ENCODE measurements around the gene MYL10.

Gene MYL10

DNA sequence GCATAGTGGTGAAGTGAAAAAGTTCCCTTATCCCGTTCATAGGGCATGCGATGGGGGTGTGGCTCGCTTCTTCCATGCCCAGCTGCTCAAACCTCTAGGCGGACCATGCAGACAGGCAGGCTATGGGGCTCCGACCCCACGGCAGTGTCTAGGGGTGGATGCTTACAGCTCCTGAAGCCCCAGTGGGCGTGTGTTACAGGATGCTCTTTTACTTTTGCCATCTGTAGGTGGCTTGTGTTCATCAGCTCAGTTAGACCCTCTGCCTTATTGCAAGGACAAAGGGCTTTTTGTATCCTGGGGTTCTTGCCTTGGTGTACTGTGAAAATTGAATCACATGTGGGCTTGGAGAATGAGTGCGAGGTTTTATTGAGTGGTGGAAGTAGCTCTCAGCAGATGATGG lies at the start of gene MYL10:
TSS of gene MYL10 (minus strand) at position 126 of the 400 bp plus-strand sequence. CDS start 178 bp downstream, outside the sequence.
- Histone ChIP-seq H3K4me3 (ENCODE audit: low read length) (no peak within 1 kb of the TSS), H3K36me3 (ENCODE audit: control insufficient read depth, insufficient read depth, low read length) (no peaks in the 10 kb centered on the region), H3K27me3 (ENCODE audit: control insufficient read depth, insufficient read depth, low read length) (peaks cover 14% of the 10 kb centered on the region), H3K9ac (ENCODE audit: low read length) (no peak within 1 kb of the TSS), H3K4me1 (ENCODE audit: control insufficient read depth, insufficient read depth, low read length) (no peaks in the 10 kb centered on the region), H3K27ac (ENCODE audit: low read depth, low read length) (no peak within 1 kb of the TSS)

DNA sequence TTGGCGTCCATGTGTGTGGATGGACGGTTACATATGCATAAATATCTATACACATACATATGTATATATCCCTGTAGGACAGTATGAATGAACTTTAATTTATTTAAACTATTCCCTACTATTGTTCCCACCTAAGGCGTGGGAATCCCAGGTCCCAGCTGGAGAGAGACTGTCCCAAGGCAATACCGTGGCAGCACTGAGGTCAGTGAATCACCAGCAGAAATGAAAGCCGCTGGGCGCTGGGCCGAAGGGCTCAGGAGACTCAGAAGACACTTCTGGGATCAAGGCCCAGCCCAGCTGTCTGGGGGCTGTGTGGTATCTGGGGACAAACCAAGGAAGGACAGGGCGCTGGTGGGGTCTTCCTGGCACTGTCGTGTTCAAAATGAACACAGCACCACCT lies 49.6 kb upstream of the MYL10 start:
- no peak overlapping the region for H3K27ac ChIP-seq (ENCODE audit: low read depth, low read length)
- peaks cover 3% of the 10 kb centered on the region for H3K4me1 ChIP-seq (ENCODE audit: control insufficient read depth, insufficient read depth, low read length)
- H3K27me3 ChIP-seq (ENCODE audit: control insufficient read depth, insufficient read depth, low read length) = no peaks in the 10 kb centered on the region
- no peak overlapping the region for H3K4me3 ChIP-seq (ENCODE audit: low read length)
- H3K36me3 ChIP-seq (ENCODE audit: control insufficient read depth, insufficient read depth, low read length) = no peaks in the 10 kb centered on the region
- no peak overlapping the region for H3K9ac ChIP-seq (ENCODE audit: low read length)

DNA sequence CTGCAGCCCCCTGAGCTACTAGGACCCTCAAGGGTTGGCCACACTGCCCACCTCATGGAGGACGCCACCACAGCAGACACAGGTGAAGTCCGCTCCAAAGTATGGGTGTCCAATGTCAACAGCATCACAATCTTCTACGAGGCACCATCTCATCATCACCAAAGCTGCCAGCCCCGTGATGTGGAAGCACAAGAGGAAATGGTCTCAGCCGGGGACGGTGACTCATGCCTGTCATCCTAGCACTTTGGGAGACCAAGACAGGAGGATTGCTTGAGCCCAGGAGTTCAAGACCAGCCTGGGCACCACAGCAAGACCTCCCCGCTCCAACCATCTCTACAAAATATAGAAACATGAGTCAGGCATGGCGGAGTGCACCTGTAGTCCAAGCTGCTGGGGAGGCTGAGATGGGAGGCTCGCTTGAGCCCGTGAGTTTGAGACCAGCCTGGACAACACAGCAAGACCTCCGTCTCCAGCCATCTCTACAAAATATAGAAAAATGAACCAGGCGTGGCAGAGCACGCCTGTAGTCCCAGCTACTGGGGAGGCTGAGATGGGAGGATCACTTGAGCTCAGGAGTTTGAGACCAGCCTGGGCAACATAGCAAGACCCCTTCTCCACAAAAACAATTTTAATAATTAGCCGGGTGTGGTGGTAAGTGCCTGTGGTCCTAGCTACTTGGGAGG lies 48.8 kb upstream of the MYL10 start:
- no peak overlapping the region for H3K4me3 ChIP-seq (ENCODE audit: low read length)
- H3K4me1 ChIP-seq (ENCODE audit: control insufficient read depth, insufficient read depth, low read length) = peaks cover 3% of the 10 kb centered on the region
- H3K27ac ChIP-seq (ENCODE audit: low read depth, low read length) = no peak overlapping the region
- H3K27me3 ChIP-seq (ENCODE audit: control insufficient read depth, insufficient read depth, low read length) = no peaks in the 10 kb centered on the region
- H3K9ac ChIP-seq (ENCODE audit: low read length) = no peak overlapping the region
- H3K36me3 ChIP-seq (ENCODE audit: control insufficient read depth, insufficient read depth, low read length) = no peaks in the 10 kb centered on the region

DNA sequence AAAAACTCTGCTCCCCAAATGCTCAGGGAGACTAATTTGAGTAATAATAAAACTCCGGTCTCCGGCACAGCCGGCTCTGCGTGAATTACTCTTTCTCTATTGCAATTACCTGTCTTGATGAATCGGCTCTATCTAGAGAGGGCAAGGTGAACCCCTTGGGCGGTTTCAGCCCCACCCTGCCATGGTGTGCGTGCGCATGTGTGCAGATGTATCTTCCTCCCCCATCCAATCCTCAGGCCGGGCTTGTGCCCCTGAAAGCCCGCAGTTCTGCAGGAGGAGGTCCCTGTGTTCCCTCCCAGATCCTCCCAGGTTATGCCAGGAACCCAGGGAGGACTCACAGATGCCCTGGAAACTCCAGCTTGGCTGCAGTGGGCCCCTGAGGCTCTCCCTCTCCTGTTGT lies 48.3 kb upstream of the MYL10 start:
- peaks cover 3% of the 10 kb centered on the region for H3K4me1 ChIP-seq (ENCODE audit: control insufficient read depth, insufficient read depth, low read length)
- H3K27me3 ChIP-seq (ENCODE audit: control insufficient read depth, insufficient read depth, low read length) = no peaks in the 10 kb centered on the region
- H3K4me3 ChIP-seq (ENCODE audit: low read length) = no peak overlapping the region
- no peaks in the 10 kb centered on the region for H3K36me3 ChIP-seq (ENCODE audit: control insufficient read depth, insufficient read depth, low read length)
- H3K9ac ChIP-seq (ENCODE audit: low read length) = no peak overlapping the region
- H3K27ac ChIP-seq (ENCODE audit: low read depth, low read length) = no peak overlapping the region

- Histone ChIP-seq H3K27me3 (ENCODE audit: control insufficient read depth, insufficient read depth, low read length) (no peaks in the 10 kb centered on the region), H3K4me3 (ENCODE audit: low read length) (no peak overlapping the region), H3K9ac (ENCODE audit: low read length) (no peak overlapping the region), H3K36me3 (ENCODE audit: control insufficient read depth, insufficient read depth, low read length) (no peaks in the 10 kb centered on the region), H3K4me1 (ENCODE audit: control insufficient read depth, insufficient read depth, low read length) (peaks cover 3% of the 10 kb centered on the region), H3K27ac (ENCODE audit: low read depth, low read length) (no peak overlapping the region)
Measured at GRCh38 chr7:101676956-101677355, 47.9 kb upstream of the MYL10 start.

GRCh38 chr7:101676062-101676598 lies 47.0 kb upstream of the MYL10 start:
- no peaks in the 10 kb centered on the region for H3K27me3 ChIP-seq (ENCODE audit: control insufficient read depth, insufficient read depth, low read length)
- H3K27ac ChIP-seq (ENCODE audit: low read depth, low read length) = no peak overlapping the region
- no peak overlapping the region for H3K4me3 ChIP-seq (ENCODE audit: low read length)
- H3K36me3 ChIP-seq (ENCODE audit: control insufficient read depth, insufficient read depth, low read length) = no peaks in the 10 kb centered on the region
- H3K4me1 ChIP-seq (ENCODE audit: control insufficient read depth, insufficient read depth, low read length) = peaks cover under 1% of the 10 kb centered on the region
- no peak overlapping the region for H3K9ac ChIP-seq (ENCODE audit: low read length)

DNA sequence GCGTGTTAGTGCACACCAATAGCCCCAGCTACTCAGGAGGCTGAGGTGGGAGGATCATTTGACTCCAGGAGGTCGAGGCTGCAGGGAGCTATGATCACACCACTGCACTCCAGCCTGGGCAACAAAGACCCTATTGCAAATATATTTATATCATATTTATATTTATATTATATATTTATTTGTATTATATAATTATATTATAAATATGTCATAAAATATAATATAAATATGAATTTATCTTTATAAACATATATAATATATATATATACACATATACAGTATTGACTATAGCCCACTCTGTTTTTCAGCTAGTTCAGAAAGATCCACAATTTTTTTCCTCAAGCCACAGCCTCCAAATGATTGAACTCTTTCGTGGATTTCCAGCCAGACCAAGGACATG lies 45.3 kb upstream of the MYL10 start:
- Histone ChIP-seq H3K36me3 (ENCODE audit: control insufficient read depth, insufficient read depth, low read length) (no peaks in the 10 kb centered on the region), H3K27ac (ENCODE audit: low read depth, low read length) (no peak overlapping the region), H3K4me3 (ENCODE audit: low read length) (no peak overlapping the region), H3K4me1 (ENCODE audit: control insufficient read depth, insufficient read depth, low read length) (no peaks in the 10 kb centered on the region), H3K9ac (ENCODE audit: low read length) (no peak overlapping the region), H3K27me3 (ENCODE audit: control insufficient read depth, insufficient read depth, low read length) (no peaks in the 10 kb centered on the region)

DNA sequence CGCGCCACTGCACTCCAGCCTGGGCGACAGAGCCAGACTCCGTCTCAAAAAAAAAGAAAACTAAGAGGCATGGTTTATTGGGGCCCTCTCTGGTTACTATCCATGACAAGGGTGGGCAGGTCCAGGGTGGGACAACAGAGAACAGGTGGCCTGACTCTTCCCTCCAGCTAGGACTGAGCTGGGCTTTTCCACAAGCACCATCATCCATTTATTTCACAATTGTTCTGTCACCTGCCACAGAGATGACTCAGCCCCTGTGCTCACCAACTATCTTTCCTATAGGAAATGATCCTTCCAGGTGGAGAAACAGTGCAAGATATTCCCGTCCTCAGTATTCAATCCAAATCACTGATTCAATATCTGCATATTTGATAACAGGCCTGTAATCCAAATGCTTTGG lies 44.9 kb upstream of the MYL10 start:
- Histone ChIP-seq H3K27me3 (ENCODE audit: control insufficient read depth, insufficient read depth, low read length) (no peaks in the 10 kb centered on the region), H3K9ac (ENCODE audit: low read length) (no peak overlapping the region), H3K27ac (ENCODE audit: low read depth, low read length) (no peak overlapping the region), H3K36me3 (ENCODE audit: control insufficient read depth, insufficient read depth, low read length) (no peaks in the 10 kb centered on the region), H3K4me1 (ENCODE audit: control insufficient read depth, insufficient read depth, low read length) (no peaks in the 10 kb centered on the region), H3K4me3 (ENCODE audit: low read length) (no peak overlapping the region)

DNA sequence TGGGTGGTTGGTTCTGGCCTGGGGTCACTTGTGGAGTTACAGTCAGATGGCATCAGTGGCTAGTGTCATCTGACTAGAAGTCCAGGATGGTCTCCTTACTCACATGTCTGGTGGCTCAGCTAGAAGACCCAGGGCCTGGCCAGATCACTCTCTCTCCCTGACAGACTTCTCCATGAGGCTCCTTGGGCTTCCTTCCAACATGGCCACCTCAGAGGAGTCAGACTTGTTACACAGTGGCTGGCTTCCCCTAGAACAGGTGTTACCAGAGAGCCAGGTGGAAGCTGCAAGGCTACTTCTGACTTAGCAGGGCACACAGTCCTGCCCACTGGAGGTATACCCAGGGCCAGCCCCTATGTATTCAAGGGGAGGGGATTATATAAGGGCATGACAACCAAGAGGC lies 44.2 kb upstream of the MYL10 start:
- Histone ChIP-seq H3K4me3 (ENCODE audit: low read length) (no peak overlapping the region), H3K27ac (ENCODE audit: low read depth, low read length) (no peak overlapping the region), H3K36me3 (ENCODE audit: control insufficient read depth, insufficient read depth, low read length) (no peaks in the 10 kb centered on the region), H3K4me1 (ENCODE audit: control insufficient read depth, insufficient read depth, low read length) (no peaks in the 10 kb centered on the region), H3K27me3 (ENCODE audit: control insufficient read depth, insufficient read depth, low read length) (no peaks in the 10 kb centered on the region), H3K9ac (ENCODE audit: low read length) (no peak overlapping the region)

- no peaks in the 10 kb centered on the region for H3K4me1 ChIP-seq (ENCODE audit: control insufficient read depth, insufficient read depth, low read length)
- no peak overlapping the region for H3K27ac ChIP-seq (ENCODE audit: low read depth, low read length)
Measured at GRCh38 chr7:101671371-101672356, 42.6 kb upstream of the MYL10 start.

DNA sequence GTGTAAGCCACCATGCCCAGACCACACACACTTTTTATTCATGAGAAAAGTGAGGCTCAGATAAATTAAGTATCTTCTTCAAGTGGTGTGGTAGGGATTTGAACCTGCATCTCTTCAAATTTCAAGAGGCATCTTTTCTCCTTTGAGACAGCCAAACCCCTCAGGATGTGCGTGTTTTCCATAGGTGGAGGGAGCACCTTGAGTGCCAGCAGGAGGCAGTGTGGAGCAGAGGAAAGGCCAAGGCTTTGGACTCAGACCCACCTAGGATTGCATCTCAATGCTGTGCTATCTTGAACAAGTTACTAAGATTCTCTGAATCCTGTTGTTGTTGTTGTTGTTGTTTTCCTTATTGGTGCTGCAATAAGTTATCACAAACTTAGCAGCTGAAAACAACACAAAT lies 40.2 kb upstream of the MYL10 start:
- Histone ChIP-seq H3K9ac (ENCODE audit: low read length) (no peak overlapping the region), H3K27me3 (ENCODE audit: control insufficient read depth, insufficient read depth, low read length) (no peaks in the 10 kb centered on the region), H3K4me3 (ENCODE audit: low read length) (no peak overlapping the region), H3K4me1 (ENCODE audit: control insufficient read depth, insufficient read depth, low read length) (no peaks in the 10 kb centered on the region), H3K27ac (ENCODE audit: low read depth, low read length) (no peak overlapping the region), H3K36me3 (ENCODE audit: control insufficient read depth, insufficient read depth, low read length) (no peaks in the 10 kb centered on the region)

More at GRCh38 chr7:101671371-101672356, 42.6 kb upstream of the MYL10 start:
- no peak overlapping the region for H3K4me3 ChIP-seq (ENCODE audit: low read length)
- no peak overlapping the region for H3K9ac ChIP-seq (ENCODE audit: low read length)
- no peaks in the 10 kb centered on the region for H3K36me3 ChIP-seq (ENCODE audit: control insufficient read depth, insufficient read depth, low read length)
- H3K27me3 ChIP-seq (ENCODE audit: control insufficient read depth, insufficient read depth, low read length) = no peaks in the 10 kb centered on the region

DNA sequence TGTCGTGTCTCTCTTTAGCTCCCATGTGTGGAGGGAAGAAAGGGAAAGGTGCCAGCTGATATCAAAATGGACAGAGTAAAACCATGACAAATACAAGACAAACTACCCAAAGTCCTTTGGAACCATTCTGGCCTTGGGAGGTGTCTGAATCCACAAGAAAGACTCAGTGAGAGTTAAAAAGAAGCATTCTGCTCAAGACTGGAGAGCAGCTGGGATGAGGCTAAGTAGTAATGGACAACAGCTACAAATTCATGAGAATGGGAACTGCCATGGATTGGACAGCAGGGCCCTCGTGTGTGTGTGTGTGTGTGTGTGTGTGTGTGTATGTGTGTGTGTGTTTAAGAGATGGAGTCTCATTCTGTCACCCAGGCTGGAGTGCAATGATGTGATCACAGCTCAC lies 39.6 kb upstream of the MYL10 start:
- no peaks in the 10 kb centered on the region for H3K4me1 ChIP-seq (ENCODE audit: control insufficient read depth, insufficient read depth, low read length)
- no peaks in the 10 kb centered on the region for H3K27me3 ChIP-seq (ENCODE audit: control insufficient read depth, insufficient read depth, low read length)

More for the DNA sequence above, 39.6 kb upstream of the MYL10 start:
- Histone ChIP-seq H3K9ac (ENCODE audit: low read length) (no peak overlapping the region), H3K27ac (ENCODE audit: low read depth, low read length) (no peak overlapping the region), H3K4me3 (ENCODE audit: low read length) (no peak overlapping the region), H3K36me3 (ENCODE audit: control insufficient read depth, insufficient read depth, low read length) (no peaks in the 10 kb centered on the region)
